ENCODE data around the gene PPM1J. TPM values are rescaled to one million over a fixed set of nuclear protein-coding genes. Genes with fewer than 3 reads are reported as not detected.

PPM1J gene
- total RNA-seq, 4 donors from 2014 or later: 0.42 to 3.6 (median 2.3) TPM

DNA sequence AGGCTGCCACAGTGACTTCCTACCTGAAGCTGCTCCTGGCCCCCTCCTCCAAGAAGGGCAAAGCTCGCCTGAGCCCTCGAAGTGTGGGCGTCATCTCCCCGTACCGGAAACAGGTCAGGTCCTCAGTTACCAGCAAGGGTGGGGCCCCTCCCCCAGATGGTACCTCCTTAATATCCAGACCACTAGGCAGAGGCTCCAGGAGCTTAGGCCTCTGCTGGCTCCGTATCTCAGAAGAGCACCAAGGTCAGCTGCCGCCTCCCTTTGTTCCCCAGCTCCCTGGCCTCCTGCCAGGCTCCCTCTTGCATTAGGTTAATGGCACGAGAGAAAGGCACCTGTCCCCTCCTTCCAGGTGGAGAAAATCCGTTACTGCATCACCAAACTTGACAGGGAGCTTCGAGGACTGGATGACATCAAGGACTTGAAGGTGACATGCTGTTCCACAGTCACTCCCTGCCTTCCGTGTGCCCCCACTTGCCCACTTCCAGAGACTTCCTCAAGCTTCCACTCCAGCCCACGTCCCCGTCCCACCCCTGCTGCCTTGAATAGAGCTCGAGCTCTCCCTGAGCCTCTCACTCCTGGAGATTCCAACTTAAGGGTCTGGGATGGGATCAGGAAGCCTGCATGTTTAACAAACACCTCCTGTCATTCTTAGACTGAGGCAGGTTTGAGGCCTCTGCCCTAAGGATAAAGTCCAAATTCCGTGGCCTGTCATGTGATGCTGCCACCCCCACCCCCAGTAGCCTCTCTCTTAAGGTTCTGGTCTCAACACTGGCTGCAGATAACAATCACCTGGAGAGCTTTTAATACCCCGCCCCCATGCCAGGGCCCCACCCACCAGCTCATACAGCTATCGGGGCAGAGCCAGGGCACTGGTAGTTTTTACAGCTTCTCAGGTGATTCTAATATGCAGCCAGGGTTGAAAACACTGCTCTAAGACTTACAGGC, 16.5 kb downstream of the PPM1J start:
- 57% methylated on average over 11 of the region's 17 CpGs for WGBS
- Histone ChIP-seq H3K27me3 (no peaks in the 10 kb centered on the region), H3K4me1 (peaks cover 58 to 61% (median 60%) of the 10 kb centered on the region in 4 donors), H3K9me3 (no peaks in the 10 kb centered on the region), H3K27ac (replicated peaks in 1 of 4) (peak overlapping the region; percentile 97 to 100 (median 98)), H3K36me3 (peaks cover 6 to 88% (median 75%) of the 10 kb centered on the region in 4 donors), H3K4me3 (no peak overlapping the region)
- TF ChIP-seq POLR2AphosphoS5 (IDR thresholded peaks at IDR 0.05): peak in 1 of 2 donors; percentile 24
- TF ChIP-seq EP300 (IDR thresholded peaks at IDR 0.05): no peak
- no peak for DNase-seq (ENCODE audit: extremely low spot score)
- intact Hi-C loops (cut with DNase I): no loop called here

DNA sequence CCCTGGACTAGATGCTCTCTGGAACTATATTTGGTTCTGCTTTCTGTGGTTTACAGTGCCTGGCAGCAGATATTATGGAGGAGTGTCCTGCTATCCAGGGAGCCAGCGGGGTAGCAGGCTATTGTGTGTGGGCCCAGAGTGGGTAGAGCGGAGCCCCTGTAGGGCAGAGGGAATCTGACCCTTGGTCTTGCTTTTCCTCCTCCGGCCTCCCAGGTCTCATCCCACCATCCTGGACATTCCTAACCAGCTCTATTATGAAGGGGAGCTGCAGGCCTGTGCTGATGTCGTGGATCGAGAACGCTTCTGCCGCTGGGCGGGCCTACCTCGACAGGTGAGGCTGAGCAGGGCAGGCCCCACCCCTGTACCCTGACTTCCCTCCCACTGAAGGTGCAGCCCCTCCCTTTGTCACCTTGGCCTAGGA, 17.3 kb downstream of the PPM1J start:
- TF ChIP-seq POLR2AphosphoS5 (IDR thresholded peaks at IDR 0.05): peak in 1 of 2 donors; percentile 34
- TF ChIP-seq POLR2A (IDR thresholded peaks at IDR 0.05; ENCODE audit: low read depth): no peak
- intact Hi-C loops (cut with DNase I): no loop called here
- Histone ChIP-seq H3K4me3 (no peak overlapping the region), H3K27me3 (no peaks in the 10 kb centered on the region), H3K9me3 (no peaks in the 10 kb centered on the region), H3K27ac (replicated peaks in 1 of 4) (peak overlapping the region in 3 of 4 donors; percentile 98 to 100 (median 98)), H3K36me3 (peaks cover 14 to 88% (median 76%) of the 10 kb centered on the region in 4 donors), H3K4me1 (peaks cover 50 to 52% (median 51%) of the 10 kb centered on the region in 4 donors)
- no peak for DNase-seq (ENCODE audit: extremely low spot score)
- WGBS: 89% methylated on average over 5 of the region's 9 CpGs

DNA sequence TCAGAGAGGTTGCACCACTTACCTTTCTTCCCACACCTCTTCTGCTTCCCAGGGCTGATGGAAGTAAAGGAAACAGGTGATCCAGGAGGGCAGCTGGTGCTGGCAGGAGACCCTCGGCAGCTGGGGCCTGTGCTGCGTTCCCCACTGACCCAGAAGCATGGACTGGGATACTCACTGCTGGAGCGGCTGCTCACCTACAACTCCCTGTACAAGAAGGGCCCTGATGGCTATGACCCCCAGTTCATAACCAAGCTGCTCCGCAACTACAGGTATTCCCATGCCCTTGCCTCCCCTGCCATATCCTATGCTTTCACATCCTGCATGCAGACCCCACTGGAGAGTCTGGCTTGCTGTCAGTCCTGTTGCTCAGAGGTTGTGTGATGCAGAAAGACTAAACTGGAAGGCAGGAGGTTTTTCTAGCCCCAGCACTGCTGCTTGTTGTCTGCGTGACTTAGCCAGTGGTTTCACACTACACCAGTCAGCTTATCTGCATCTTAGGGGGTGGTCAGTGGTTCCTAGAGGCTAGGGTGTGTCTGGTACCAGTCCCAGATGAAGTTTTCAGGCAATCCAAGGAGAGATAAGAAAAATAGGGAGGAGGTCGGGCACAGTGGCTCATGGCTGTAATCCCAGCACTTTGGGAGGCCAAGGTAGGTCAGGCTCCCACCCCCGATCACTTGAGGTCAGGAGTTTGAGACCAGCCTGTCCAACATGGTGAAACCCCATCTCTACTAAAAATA, 18.4 kb downstream of the PPM1J start:
- no peak for DNase-seq (ENCODE audit: extremely low spot score)
- H3K4me3 ChIP-seq: no peak overlapping the region
- 92% methylated on average over 7 of the region's 7 CpGs for WGBS
- intact Hi-C loops (cut with DNase I): no loop called here
- no peaks in the 10 kb centered on the region for H3K27me3 ChIP-seq
- TF ChIP-seq EP300 (IDR thresholded peaks at IDR 0.05) (no peak), POLR2AphosphoS5 (IDR thresholded peaks at IDR 0.05) (no peak), POLR2A (IDR thresholded peaks at IDR 0.05; ENCODE audit: low read depth) (no peak)
- TF ChIP-seq, protein P1, sequence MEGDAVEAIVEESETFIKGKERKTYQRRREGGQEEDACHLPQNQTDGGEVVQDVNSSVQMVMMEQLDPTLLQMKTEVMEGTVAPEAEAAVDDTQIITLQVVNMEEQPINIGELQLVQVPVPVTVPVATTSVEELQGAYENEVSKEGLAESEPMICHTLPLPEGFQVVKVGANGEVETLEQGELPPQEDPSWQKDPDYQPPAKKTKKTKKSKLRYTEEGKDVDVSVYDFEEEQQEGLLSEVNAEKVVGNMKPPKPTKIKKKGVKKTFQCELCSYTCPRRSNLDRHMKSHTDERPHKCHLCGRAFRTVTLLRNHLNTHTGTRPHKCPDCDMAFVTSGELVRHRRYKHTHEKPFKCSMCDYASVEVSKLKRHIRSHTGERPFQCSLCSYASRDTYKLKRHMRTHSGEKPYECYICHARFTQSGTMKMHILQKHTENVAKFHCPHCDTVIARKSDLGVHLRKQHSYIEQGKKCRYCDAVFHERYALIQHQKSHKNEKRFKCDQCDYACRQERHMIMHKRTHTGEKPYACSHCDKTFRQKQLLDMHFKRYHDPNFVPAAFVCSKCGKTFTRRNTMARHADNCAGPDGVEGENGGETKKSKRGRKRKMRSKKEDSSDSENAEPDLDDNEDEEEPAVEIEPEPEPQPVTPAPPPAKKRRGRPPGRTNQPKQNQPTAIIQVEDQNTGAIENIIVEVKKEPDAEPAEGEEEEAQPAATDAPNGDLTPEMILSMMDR (IDR thresholded peaks at IDR 0.05): no peak
- peaks cover 39 to 42% (median 41%) of the 10 kb centered on the region in 4 donors for H3K4me1 ChIP-seq
- peaks cover 18 to 88% (median 77%) of the 10 kb centered on the region in 4 donors for H3K36me3 ChIP-seq
- no peaks in the 10 kb centered on the region for H3K9me3 ChIP-seq
- H3K27ac ChIP-seq (replicated peaks in 1 of 4): no peak overlapping the region

DNA sequence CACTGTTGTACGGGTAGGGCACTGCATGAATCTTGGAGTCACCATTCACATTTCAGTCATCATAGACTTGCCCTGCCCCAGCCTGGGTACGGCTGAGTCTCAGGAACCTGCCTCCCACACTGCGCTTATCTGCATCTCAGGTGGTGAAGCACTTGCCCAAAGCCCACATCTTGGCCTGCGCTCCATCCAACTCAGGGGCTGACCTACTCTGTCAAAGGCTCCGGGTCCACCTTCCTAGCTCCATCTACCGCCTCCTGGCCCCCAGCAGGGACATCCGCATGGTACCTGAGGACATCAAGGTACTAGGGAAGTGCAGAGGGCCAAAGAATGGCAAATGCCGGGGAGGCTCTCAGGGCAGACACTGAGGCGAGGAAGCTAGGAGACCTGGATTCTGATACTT, 19.9 kb downstream of the PPM1J start:
- H3K27me3 ChIP-seq: no peaks in the 10 kb centered on the region
- TF ChIP-seq EP300 (IDR thresholded peaks at IDR 0.05): no peak
- TF ChIP-seq POLR2AphosphoS5 (IDR thresholded peaks at IDR 0.05): no peak
- TF ChIP-seq, protein P1 (IDR thresholded peaks at IDR 0.05): no peak
- no peak for TF ChIP-seq POLR2A (IDR thresholded peaks at IDR 0.05; ENCODE audit: low read depth)
- no peak overlapping the region for H3K27ac ChIP-seq (replicated peaks in 1 of 4)
- DNase-seq (ENCODE audit: extremely low spot score): no peak
- H3K4me1 ChIP-seq: peaks cover 25 to 27% (median 26%) of the 10 kb centered on the region in 4 donors
- no peak overlapping the region for H3K4me3 ChIP-seq
- no peaks in the 10 kb centered on the region for H3K9me3 ChIP-seq
- peaks cover 28 to 92% (median 87%) of the 10 kb centered on the region in 4 donors for H3K36me3 ChIP-seq
- 98% methylated on average over 9 of the region's 9 CpGs for WGBS
- intact Hi-C loops (cut with DNase I): no loop called here

DNA sequence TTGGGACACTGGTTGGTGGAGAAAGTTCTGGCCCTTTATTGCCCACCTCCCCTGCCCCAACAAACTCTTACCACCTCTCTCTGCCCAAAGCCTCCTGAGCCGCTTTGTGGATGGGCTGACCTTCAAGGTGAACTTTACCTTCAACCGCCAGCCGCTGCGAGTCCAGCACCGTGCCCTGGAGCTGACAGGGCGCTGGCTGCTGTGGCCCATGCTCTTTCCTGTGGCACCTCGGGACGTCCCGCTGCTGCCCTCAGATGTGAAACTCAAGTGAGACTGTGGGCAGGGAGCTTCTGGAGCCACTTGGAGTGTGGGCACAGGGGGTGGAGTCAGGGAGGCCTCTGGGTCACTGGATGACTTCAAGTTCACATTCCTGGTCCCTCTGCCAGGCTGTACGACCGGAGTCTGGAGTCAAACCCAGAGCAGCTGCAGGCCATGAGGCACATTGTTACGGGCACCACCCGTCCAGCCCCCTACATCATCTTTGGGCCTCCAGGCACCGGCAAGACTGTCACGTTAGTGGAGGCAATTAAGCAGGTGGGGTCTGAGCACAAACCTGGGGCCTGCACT, 20.7 kb downstream of the PPM1J start:
- Histone ChIP-seq H3K27me3 (no peaks in the 10 kb centered on the region), H3K9me3 (no peaks in the 10 kb centered on the region), H3K36me3 (peaks cover 36 to 95% (median 91%) of the 10 kb centered on the region in 4 donors), H3K4me3 (no peak overlapping the region), H3K27ac (replicated peaks in 1 of 4) (no peak overlapping the region), H3K4me1 (peaks cover 16 to 19% (median 18%) of the 10 kb centered on the region in 4 donors)
- no peak for TF ChIP-seq POLR2AphosphoS5 (IDR thresholded peaks at IDR 0.05)
- intact Hi-C loops (cut with DNase I): no loop called here
- no peak for DNase-seq (ENCODE audit: extremely low spot score)
- WGBS: 90% methylated on average over 13 of the region's 15 CpGs

Measured in esophagus muscularis mucosa (tissue), 4 donors.